Activated naive CD4-positive, alpha-beta T cell treated with anti-CD3 and anti-CD28 coated beads, Interleukin-2, amount 50 U/mL, for 24 hours (primary cell): ENCODE results near the gene MAPRE2.

Experiments
- H3K27ac Mint-ChIP-seq: one replicate; pipeline ENCODE4 v1.8.0; 2021; ENCODE audit warnings: mild to moderate bottlenecking, mixed read lengths
- H3K27me3 Mint-ChIP-seq: one replicate; pipeline ENCODE4 v1.8.0; 2021; ENCODE audit warnings: mixed read lengths
- H3K36me3 Mint-ChIP-seq: one replicate; pipeline ENCODE4 v1.8.0; 2021; ENCODE audit warnings: mixed read lengths
- H3K4me1 Mint-ChIP-seq: one replicate; pipeline ENCODE4 v1.8.0; 2021; ENCODE audit warnings: mixed read lengths
- H3K4me3 Mint-ChIP-seq: one replicate; pipeline ENCODE4 v1.8.0; 2021; ENCODE audit warnings: mild to moderate bottlenecking, mixed read lengths
- H3K9me3 Mint-ChIP-seq: one replicate; pipeline ENCODE4 v1.8.0; 2021; ENCODE audit warnings: mixed read lengths

MAPRE2 gene

DNA sequence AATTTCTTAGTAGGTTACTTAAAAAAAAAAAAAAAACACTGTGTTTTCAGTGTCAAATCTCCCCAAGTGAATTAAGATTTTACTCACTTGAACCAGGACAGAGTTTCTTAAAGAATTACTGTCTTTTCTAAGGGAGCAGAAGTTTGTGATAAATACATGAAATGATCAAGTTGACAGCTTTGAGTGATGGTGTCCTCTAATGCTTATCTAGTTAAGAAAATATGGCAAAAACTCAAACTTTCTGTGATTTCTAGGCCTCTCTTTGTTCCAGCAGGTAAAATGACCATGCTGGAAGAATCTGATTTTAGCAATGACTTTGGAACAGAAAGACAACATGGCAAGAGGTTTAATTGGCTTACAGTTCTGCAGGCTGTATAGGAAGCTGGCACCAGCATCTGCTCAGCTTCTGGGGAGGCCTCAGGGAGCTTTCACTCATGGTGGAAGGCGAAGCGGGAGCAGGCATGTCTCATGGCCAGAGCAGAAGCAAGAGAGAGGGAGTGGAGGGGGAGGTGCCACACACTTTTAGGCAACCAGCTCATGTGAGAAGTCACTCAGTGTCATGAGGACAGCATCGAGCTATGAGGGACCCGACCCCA is 6.6 kb downstream of the MAPRE2 start:
- H3K27ac Mint-ChIP-seq = peak overlapping the region; percentile 92
- peak overlapping the region; percentile 49 for H3K4me3 Mint-ChIP-seq
- H3K36me3 Mint-ChIP-seq = peaks cover 6% of the 10 kb centered on the region
- H3K4me1 Mint-ChIP-seq = peaks cover 92% of the 10 kb centered on the region
- H3K27me3 Mint-ChIP-seq = no peaks in the 10 kb centered on the region
- no peaks in the 10 kb centered on the region for H3K9me3 Mint-ChIP-seq

DNA sequence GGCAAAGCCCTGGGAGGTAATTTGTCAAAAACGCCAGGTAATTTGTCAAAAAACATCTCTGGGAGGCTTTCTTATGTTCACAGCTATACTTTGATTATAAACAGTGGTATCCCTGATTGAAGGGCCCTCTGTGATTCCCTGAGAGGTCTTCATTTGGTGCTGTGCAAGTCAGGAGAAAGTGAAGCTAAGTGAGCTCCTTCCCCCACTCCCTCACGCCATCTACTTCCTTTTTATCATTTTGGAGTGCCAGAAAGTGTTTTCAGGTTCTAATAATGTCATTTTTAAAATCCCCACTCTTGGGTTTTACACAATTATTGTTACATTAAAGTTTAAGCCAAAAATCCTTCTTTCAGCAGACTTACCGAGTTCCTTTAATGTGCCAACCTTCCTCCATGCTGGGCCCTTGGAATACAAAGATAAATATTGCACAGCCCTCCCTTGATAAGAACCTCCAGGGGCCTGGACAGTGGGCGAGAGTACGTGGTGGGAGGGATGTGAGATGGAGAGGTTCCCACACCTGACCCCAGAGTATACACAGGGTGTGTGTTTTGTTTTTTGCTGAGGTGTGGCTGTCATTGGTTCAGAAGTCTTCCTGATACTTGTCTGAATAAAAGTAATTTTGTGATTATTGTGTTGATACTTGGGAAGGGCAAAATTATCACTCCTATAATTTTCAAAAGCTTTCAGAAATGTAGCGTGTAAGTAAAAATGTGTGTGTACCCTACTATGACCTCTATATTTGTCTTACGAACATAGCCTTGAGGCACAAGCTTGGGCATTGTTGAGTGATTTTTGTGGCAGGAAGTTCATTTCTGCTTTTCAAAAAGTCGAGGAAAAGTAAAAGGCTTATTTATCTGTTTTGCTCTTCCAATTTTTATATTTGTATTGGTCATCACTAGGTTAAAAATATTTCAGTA is 8.2 kb downstream of the MAPRE2 start:
- Mint-ChIP-seq H3K27me3 (no peaks in the 10 kb centered on the region), H3K36me3 (peaks cover 7% of the 10 kb centered on the region), H3K27ac (peak overlapping the region; percentile 90), H3K4me3 (peak overlapping the region; percentile 82), H3K4me1 (peaks cover 91% of the 10 kb centered on the region), H3K9me3 (no peaks in the 10 kb centered on the region)

DNA sequence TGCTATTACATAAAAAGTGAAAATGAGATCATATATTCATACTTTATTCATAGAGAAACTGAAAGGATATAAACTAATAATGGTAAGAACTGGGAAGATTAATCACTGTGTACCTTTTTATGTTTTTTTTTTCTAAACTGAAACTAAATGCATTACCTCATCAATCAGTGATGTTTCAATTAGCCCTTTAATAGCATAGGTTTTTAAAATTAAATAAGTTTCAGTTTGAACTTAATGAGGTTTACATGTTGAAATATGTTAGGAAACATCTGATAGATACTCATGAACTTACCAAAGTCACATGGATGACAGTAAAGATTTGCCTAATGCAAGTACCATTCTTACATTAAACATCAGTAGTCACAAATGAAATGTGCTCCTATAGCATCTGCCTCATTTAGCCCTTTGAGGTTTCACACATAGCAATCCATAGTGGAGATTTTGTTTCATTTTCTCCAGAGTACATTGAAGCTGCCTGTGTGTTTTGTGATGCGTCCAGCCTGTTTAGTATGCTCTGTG is 8.9 kb downstream of the MAPRE2 start:
- H3K27me3 Mint-ChIP-seq = no peaks in the 10 kb centered on the region
- peaks cover 91% of the 10 kb centered on the region for H3K4me1 Mint-ChIP-seq
- no peaks in the 10 kb centered on the region for H3K9me3 Mint-ChIP-seq
- peaks cover 7% of the 10 kb centered on the region for H3K36me3 Mint-ChIP-seq
- H3K4me3 Mint-ChIP-seq = peak overlapping the region; percentile 82
- peak overlapping the region; percentile 90 for H3K27ac Mint-ChIP-seq

DNA sequence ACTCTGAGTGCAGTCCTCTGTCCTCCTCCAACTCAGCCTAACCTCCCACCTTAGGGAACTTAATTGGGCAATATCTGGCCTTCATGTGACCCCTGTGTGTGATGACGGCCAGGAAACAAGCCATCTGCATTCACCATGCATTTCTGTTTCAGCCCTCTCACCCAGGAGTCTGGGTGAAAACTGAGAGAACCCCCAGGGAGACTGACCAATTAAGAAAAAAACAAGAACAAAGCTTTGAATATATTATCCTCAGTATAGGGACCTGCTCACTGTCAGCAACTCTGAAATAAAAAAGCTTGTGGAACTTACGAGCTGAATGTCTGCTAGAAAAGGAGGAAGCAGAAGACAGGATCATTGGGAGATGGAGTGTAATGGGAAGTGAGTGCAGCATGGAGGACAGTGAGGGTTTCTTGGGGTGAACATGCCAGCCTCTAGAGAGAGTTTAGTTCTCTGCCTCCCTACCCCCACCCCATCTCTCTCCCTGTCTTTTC is 9.5 kb downstream of the MAPRE2 start:
- Mint-ChIP-seq H3K4me3 (peak overlapping the region; percentile 53), H3K4me1 (peaks cover 90% of the 10 kb centered on the region), H3K27me3 (no peaks in the 10 kb centered on the region), H3K27ac (peak overlapping the region; percentile 52), H3K36me3 (peaks cover 7% of the 10 kb centered on the region), H3K9me3 (no peaks in the 10 kb centered on the region)

DNA sequence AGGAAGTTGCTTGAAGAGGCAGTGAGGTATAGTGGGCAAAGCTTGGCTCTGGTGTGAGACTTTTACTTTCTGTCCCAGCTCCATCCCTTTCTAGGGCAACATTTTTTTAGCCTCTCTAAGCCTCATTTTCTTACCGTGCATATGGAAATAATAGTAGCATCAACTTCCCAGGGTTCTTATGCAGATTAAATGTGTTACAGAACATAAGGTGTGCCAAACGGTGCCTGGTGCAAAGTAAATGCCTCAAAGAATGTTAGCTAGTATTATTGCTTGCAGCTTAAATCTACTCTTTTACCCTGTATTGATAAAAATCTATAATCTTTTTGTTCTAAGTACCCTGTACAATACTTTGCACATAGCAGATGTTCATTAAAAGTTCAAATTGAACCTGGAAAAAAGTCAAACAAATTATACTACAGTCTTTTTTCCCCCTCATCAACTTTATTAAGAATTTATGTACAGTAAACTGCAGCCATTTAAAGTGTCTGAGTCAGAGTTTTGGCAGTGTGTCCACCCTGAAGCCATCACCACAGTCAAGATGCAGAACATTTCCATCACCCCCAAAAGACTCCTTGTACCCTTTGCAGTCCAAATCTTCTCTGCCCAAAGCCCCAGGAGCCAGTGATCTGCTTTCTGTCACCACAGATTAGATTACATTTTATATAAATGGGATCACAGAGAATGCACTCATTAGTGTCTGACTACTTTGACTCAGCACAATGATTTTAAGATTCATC is 10.6 kb downstream of the MAPRE2 start:
- Mint-ChIP-seq H3K27ac (no peak overlapping the region), H3K27me3 (no peaks in the 10 kb centered on the region), H3K9me3 (no peaks in the 10 kb centered on the region), H3K4me1 (peaks cover 84% of the 10 kb centered on the region), H3K4me3 (no peak overlapping the region), H3K36me3 (peaks cover 8% of the 10 kb centered on the region)

DNA sequence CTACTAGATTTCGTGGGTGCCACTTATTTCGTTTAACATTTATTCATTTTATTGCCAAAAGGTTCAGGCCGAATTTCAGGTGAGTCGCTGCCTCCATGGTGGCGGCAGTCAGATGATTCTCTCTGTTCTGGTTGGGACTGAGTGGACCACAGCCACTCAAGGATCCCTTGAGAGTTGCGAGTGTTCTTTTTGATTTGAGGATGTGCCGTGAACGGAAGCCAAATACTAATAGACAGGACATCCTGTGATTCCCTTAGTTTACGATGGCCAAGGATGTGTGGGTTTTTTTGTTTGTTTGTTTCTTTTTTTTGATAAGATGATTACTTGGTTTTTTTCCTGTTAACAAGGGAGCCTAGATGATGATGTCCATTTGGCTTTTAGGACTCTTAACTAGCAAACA is 13.2 kb downstream of the MAPRE2 start:
- Mint-ChIP-seq H3K4me3 (no peak overlapping the region), H3K4me1 (peaks cover 91% of the 10 kb centered on the region), H3K27me3 (no peaks in the 10 kb centered on the region), H3K36me3 (peaks cover 6% of the 10 kb centered on the region), H3K9me3 (no peaks in the 10 kb centered on the region), H3K27ac (no peak overlapping the region)

DNA sequence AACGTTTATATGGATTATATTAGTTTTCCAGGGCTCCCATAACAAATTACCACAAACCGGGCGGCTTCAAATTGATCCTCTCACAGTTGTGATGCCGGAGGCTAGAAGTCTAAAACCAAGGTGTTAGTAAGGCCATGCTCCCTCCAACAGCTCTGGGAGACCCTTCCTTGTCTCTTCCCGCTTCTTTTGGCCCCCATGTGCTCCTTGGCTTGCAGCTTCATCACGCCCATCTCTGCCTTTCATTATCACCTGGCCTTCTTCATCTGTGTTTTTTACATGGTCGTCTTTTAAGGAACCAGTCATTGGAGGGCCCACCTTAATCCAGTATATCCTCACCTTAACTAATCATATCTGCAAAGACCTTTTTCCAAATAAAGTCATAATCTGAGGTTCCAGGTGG is 13.9 kb downstream of the MAPRE2 start:
- Mint-ChIP-seq H3K27ac (no peak overlapping the region), H3K4me3 (no peak overlapping the region), H3K36me3 (peaks cover 7% of the 10 kb centered on the region), H3K27me3 (no peaks in the 10 kb centered on the region), H3K4me1 (peaks cover 91% of the 10 kb centered on the region), H3K9me3 (no peaks in the 10 kb centered on the region)

DNA sequence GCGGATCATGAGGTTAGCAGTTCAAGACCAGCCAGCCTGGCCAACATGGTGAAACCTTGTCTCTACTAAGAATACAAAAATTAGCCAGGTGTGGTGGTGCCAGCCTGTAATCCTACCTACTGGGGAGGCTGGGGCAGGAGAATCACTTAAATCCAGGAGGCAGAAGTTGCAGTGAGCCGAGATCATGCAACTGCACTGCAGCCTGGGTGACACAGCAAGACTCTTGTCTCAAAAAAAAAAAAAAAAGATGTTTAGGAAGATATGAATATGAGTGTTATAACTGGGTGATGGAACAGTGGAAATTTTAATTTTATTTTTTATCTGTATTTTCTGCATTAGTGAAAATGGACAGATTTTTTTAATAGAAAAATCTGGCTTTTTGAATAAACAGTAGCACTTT is 14.5 kb downstream of the MAPRE2 start:
- Mint-ChIP-seq H3K9me3 (no peaks in the 10 kb centered on the region), H3K4me1 (peaks cover 90% of the 10 kb centered on the region), H3K27ac (no peak overlapping the region), H3K27me3 (no peaks in the 10 kb centered on the region), H3K4me3 (no peak overlapping the region), H3K36me3 (peaks cover 7% of the 10 kb centered on the region)

DNA sequence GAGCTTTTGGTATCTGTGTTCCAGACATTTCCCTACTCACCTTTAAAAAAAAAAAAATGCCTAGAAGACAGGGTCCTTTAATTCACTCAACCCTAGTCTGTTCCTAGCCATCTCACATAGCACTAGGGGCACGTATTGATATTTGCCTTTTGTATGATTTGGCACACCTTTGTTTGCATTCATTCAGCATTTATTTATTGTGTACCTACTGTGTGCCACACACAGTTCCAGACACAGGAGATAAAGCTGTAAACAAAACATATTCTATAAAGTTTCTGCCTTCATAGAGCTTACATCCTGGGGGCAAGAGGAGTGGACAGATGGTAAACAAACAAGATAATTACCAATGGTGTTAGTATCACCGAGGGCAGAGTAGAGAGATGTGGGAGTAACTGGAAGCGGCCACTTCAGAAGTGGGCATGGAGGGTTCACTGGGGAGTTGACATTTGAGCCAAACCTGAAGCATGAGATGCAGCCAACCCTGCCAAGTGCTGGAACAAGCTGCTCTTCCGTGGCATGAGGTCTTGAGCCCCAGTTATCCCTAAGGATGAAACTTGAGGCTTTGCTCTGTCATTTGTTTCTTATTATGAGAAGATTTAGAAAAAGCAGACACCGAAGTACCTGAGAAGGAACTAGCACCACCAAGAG is 18.2 kb downstream of the MAPRE2 start:
- Mint-ChIP-seq H3K4me3 (no peak overlapping the region), H3K4me1 (peaks cover 84% of the 10 kb centered on the region), H3K27ac (no peak overlapping the region), H3K9me3 (no peaks in the 10 kb centered on the region), H3K27me3 (no peaks in the 10 kb centered on the region), H3K36me3 (peaks cover 6% of the 10 kb centered on the region)

DNA sequence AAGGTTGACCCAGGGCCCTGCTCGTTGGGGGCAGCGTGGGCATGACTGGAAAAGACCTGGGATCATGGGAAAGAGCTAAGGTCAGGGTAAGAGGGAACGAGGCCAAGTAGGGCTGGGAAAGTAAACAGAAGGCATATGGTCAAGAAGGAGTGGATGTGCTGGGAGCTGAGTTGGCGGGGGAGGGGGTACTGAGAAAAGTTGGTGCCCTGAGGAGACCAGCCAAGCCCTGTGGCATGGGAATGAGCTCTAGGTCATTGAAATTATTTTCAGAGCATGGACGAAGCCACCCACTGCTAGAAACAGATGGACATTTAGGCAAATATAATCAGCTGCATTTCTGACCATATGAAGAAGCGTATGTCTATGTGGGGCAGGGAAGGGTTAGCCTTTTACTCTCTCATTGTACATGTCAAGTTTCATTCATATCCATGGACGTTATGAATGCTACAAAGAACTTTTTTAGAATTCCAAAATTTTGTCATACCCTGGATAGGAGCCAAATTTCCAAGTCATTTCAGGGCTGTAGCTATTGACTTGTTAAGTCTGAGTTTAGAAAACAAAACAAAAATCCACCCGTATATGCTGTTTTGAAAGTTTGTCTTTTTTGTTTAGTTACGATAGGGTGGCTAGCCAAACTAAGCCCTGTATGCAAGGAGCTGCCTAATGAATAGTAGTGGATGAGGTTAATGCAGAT is 19.1 kb downstream of the MAPRE2 start:
- peaks cover 6% of the 10 kb centered on the region for H3K36me3 Mint-ChIP-seq
- H3K4me3 Mint-ChIP-seq = no peak overlapping the region
- peaks cover 83% of the 10 kb centered on the region for H3K4me1 Mint-ChIP-seq
- H3K27ac Mint-ChIP-seq = no peak overlapping the region
- no peaks in the 10 kb centered on the region for H3K27me3 Mint-ChIP-seq
- H3K9me3 Mint-ChIP-seq = no peaks in the 10 kb centered on the region

DNA sequence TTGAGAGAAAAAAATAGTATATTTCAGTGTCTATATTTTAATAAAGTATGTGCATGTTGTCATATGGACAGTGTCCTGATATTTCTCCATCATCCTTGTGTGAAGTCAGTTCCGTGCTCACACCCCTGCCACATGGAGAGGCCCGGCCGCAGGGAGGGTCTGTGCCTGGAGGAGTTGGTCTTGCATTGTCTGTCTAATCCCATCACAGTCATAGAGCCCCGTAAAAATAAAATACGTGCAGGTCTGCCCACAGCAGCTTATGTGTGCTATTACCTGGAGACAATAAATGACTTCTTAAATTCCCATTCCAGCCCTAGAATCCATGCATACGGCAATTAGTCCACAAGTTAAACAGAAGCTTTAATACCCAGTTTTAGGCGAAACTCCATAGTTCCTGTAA is 20.1 kb downstream of the MAPRE2 start:
- no peak overlapping the region for H3K4me3 Mint-ChIP-seq
- H3K27ac Mint-ChIP-seq = no peak overlapping the region
- H3K27me3 Mint-ChIP-seq = no peaks in the 10 kb centered on the region
- H3K4me1 Mint-ChIP-seq = peaks cover 86% of the 10 kb centered on the region
- H3K9me3 Mint-ChIP-seq = no peaks in the 10 kb centered on the region
- H3K36me3 Mint-ChIP-seq = peaks cover 6% of the 10 kb centered on the region

DNA sequence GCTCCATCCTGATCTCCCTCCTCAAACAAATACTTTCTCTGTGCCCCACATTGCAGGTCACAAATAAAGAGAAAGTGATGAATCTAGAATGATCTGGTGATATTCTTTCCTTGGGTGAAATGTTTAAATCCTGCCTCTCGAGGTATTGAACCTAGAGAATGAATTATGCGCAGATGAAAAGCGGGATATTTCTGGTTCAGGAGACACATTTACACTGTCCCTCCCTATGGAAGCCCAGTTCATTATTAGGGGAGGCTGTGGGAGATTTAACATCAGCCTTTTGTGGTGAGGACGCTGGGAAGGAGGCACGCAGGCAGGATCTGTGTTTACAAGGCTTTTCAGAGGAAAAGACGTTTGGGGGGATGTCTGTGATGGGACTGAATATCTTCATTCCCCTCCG is 20.6 kb downstream of the MAPRE2 start:
- peaks cover 86% of the 10 kb centered on the region for H3K4me1 Mint-ChIP-seq
- no peak overlapping the region for H3K4me3 Mint-ChIP-seq
- no peak overlapping the region for H3K27ac Mint-ChIP-seq
- peaks cover 6% of the 10 kb centered on the region for H3K36me3 Mint-ChIP-seq
- H3K9me3 Mint-ChIP-seq = no peaks in the 10 kb centered on the region
- no peaks in the 10 kb centered on the region for H3K27me3 Mint-ChIP-seq

DNA sequence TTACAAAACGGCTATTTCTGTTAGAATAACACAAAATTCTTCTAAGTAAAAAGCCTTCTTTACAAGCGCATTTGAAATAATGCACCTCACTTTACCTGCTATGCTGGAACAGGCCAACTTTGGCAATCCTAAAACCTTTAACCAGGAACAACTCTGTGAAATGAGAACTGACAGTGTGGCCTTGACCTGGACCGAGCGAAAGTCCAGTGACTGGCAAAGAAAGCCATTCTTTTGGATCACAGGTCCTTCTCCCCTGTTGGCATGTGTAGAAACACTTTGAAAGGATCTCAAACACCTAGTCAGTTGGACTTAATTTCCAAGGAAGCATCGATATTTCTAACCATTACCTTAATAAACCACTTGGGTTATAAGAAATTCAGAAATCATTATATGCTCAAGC is 21.2 kb downstream of the MAPRE2 start:
- H3K36me3 Mint-ChIP-seq = peaks cover 5% of the 10 kb centered on the region
- no peak overlapping the region for H3K4me3 Mint-ChIP-seq
- no peaks in the 10 kb centered on the region for H3K27me3 Mint-ChIP-seq
- H3K9me3 Mint-ChIP-seq = no peaks in the 10 kb centered on the region
- H3K27ac Mint-ChIP-seq = no peak overlapping the region
- H3K4me1 Mint-ChIP-seq = peaks cover 86% of the 10 kb centered on the region

DNA sequence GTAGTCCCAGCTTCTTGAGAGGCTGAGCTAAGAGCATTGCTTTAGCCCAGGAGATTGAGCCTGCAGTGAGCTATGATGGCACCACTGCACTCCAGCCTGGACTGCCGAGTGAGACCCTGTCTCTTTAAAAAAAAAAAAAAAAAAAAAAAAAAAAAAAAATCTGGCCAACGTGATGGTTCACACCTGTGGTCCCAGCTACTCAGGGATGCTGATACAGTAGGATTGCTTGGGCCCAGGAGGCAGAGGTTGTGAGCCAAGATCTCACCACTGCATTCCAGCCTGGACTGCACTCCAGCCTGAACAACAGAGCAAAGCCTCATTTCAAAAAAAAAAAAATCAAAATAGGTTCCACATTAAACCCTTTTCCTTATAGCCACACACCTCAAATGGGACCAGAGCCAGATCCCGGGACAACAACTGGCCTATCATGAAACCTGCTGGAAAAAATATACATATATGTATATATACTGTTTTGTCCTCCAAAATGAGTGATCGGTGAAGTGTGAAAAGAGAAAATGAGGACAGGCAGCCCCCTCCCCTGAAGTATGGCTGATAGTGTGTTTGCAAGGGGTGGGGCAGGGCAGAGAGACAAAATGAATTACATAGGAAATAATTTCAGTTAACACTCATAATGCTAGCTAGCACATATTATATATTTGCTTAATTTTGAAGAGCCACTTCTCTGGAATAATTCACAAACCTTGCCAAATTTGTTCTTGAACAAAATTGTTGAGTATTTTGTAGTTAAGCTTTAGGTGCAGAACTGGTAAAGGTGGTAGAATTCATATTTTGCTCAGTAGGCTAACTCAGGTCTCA is 22.9 kb downstream of the MAPRE2 start:
- no peaks in the 10 kb centered on the region for H3K9me3 Mint-ChIP-seq
- H3K36me3 Mint-ChIP-seq = peaks cover 5% of the 10 kb centered on the region
- H3K27me3 Mint-ChIP-seq = no peaks in the 10 kb centered on the region
- no peak overlapping the region for H3K4me3 Mint-ChIP-seq
- peaks cover 83% of the 10 kb centered on the region for H3K4me1 Mint-ChIP-seq
- peak overlapping the region; percentile 74 for H3K27ac Mint-ChIP-seq
